HepG2 (cell line): ENCODE data around the gene PDIA5. TPM values are rescaled to one million over a fixed set of nuclear protein-coding genes. Genes with fewer than 3 reads are reported as not detected.

Experiments
- AKNA ChIP-seq: sonication (generic); formaldehyde crosslinking; IDR thresholded peaks from 2 replicates; pipeline ENCODE4 v1.4.0; 2020; ENCODE audit warnings: missing genetic modification reagents, borderline replicate concordance
- GMEB1 ChIP-seq: sonication (generic); formaldehyde crosslinking; IDR thresholded peaks from 2 replicates; pipeline ENCODE4 v1.5.1; 2020; ENCODE audit warnings: missing genetic modification reagents, mild to moderate bottlenecking, borderline replicate concordance
- GRHL1 ChIP-seq: sonication (generic); formaldehyde crosslinking; conservative IDR thresholded peaks from 2 replicates; pipeline ENCODE4 v1.8.0; 2022; ENCODE audit warnings: missing genetic modification reagents
- HOXA7 ChIP-seq: sonication (generic); formaldehyde crosslinking; IDR thresholded peaks from 2 replicates; pipeline ENCODE4 v1.8.1; 2022; ENCODE audit warnings: mild to moderate bottlenecking, missing genetic modification reagents, moderate library complexity
- NR1H2 ChIP-seq: sonication (generic); formaldehyde crosslinking; IDR thresholded peaks from 2 replicates; pipeline ENCODE4 v1.8.1; 2022; ENCODE audit warnings: low read depth, missing genetic modification reagents, borderline replicate concordance
- NRL ChIP-seq: sonication (generic); formaldehyde crosslinking; IDR thresholded peaks from 2 replicates; pipeline ENCODE4 v1.5.0; 2020; ENCODE audit warnings: missing genetic modification reagents, mild to moderate bottlenecking, moderate library complexity, borderline replicate concordance
- PTBP1 ChIP-seq: fragments of 200-400 bp; formaldehyde crosslinking; IDR thresholded peaks from 2 replicates; pipeline ENCODE4 v1.6.1; 2018; ENCODE audit warnings: low read length, low read depth; ENCODE audit not compliant: poor library complexity, severe bottlenecking
- SRSF4 ChIP-seq: fragments of 200-400 bp; formaldehyde crosslinking; IDR thresholded peaks from one replicate; pipeline ENCODE4 v1.6.1; 2018; ENCODE audit warnings: mild to moderate bottlenecking, low read depth, low read length, moderate library complexity; ENCODE audit not compliant: poor library complexity, severe bottlenecking
- TAF1 ChIP-seq: sonication (generic); formaldehyde crosslinking; IDR thresholded peaks from 2 replicates; pipeline ENCODE4 v1.4.0; 2020; ENCODE audit warnings: missing genetic modification reagents
- ZBTB21 ChIP-seq: sonication (generic); formaldehyde crosslinking; IDR thresholded peaks from 2 replicates; pipeline ENCODE4 v1.4.0; 2020; ENCODE audit warnings: missing genetic modification reagents
- ZFP36L2 ChIP-seq: sonication (generic); formaldehyde crosslinking; IDR thresholded peaks from 2 replicates; pipeline ENCODE4 v1.4.0; 2020; ENCODE audit warnings: missing genetic modification reagents
- ZNF253 ChIP-seq: sonication (generic); formaldehyde crosslinking; IDR thresholded peaks from 2 replicates; pipeline ENCODE4 v1.8.0; 2022; ENCODE audit warnings: mild to moderate bottlenecking, missing genetic modification reagents, borderline replicate concordance
- ZNF264 ChIP-seq: sonication (generic); formaldehyde crosslinking; IDR thresholded peaks from 2 replicates; pipeline ENCODE4 v1.4.0; 2020; ENCODE audit warnings: missing genetic modification reagents
- ZNF414 ChIP-seq: sonication (generic); formaldehyde crosslinking; IDR thresholded peaks from 2 replicates; pipeline ENCODE4 v1.5.0; 2020; ENCODE audit warnings: missing genetic modification reagents
- ZNF430 ChIP-seq: sonication (generic); formaldehyde crosslinking; IDR thresholded peaks from 2 replicates; pipeline ENCODE4 v1.9.0; 2021; ENCODE audit warnings: mild to moderate bottlenecking, missing genetic modification reagents
- ZSCAN5A ChIP-seq: sonication (generic); formaldehyde crosslinking; IDR thresholded peaks from 2 replicates; pipeline ENCODE4 v1.8.0; 2022; ENCODE audit warnings: mild to moderate bottlenecking, missing genetic modification reagents, borderline replicate concordance
- polyA plus RNA-seq, 8 experiments: library from polyadenylated mRNA; depleted of rRNA in 3 of 8; stranded (reverse) in 7 of 8; unstranded in 1 of 8; fragments of >200 nt; fragmentation: Illumina TruSeq in 4 of 8; extraction: Trizol in 4 of 8; gene quantifications; 2 replicates each; pipeline versions ENCODE4 v1.2.1 to v1.2.3, GENCODE V29; 2011 to 2016; ENCODE audit warnings: low read depth in 4 of 8, missing spikeins in 1 of 8, mixed read lengths in 1 of 8; ENCODE audit not compliant: insufficient read depth in 1 of 8
- total RNA-seq, 5 experiments: library from RNA; depleted of rRNA; stranded (reverse); fragments of >200 nt; fragmentation: Illumina TruSeq; extraction: Trizol; gene quantifications; 2 replicates each; pipeline ENCODE4 v1.2.3, GENCODE V29; 2016; ENCODE audit warnings: low read depth in 1 of 5

The PDIA5 gene
- total and polyA plus RNA-seq, 2 of the 13 experiments (the other 11 are each of a cell fraction or from before 2014, with no cell fraction given), result 51.3 to 74.3 TPM

- TF ChIP-seq GRHL1 (no peak), NRL (CRISPR knock-in tag) (no peak), AKNA (no peak), NR1H2 (CRISPR knock-in tag) (no peak), GMEB1 (no peak), ZNF414 (CRISPR knock-in tag) (no peak), ZNF253 (CRISPR knock-in tag) (no peak), ZBTB21 (no peak), HOXA7 (CRISPR knock-in tag) (no peak), TAF1 (CRISPR knock-in tag) (no peak), PTBP1 (no peak), ZNF430 (CRISPR knock-in tag) (no peak), ZNF264 (CRISPR knock-in tag) (0 out of 2 replicates have a peak, but pooled peaks have one; percentile 36), SRSF4 (no peak), ZFP36L2 (CRISPR knock-in tag) (no peak), ZSCAN5A (CRISPR knock-in tag) (no peak)
Measured at GRCh38 chr3:123084738-123085237, 18.0 kb downstream of the PDIA5 start (continued).
